DMS114 treated with DMSO at 0.1 percent for 48 hours (cell line): Measurements from ENCODE around the gene NELFB.

Experiments
- DNase-seq: peaks from one replicate; lab custom pipeline; 2025; ENCODE audit not compliant: unreplicated experiment; lab: John Stamatoyannopoulos, UW

The NELFB gene

GRCh38 chr9:137254624-137255447 is at the start of gene NELFB:
Gene NELFB (plus strand): TSS chr9:137255327.
- DNase-seq = peak; percentile 50

- DNase-seq = no peak
Observed at GRCh38 chr9:137206602-137207001, 48.5 kb upstream of the NELFB start.

- DNase-seq = no peak
Observed at GRCh38 chr9:137211532-137211931, 43.6 kb upstream of the NELFB start.

- DNase-seq = no peak
Observed at GRCh38 chr9:137212520-137212919, 42.6 kb upstream of the NELFB start.

- no peak for DNase-seq
Observed at GRCh38 chr9:137213160-137214060, 41.7 kb upstream of the NELFB start.

- DNase-seq = no peak
Observed at GRCh38 chr9:137214620-137215019, 40.5 kb upstream of the NELFB start.

- DNase-seq = no peak
Observed at GRCh38 chr9:137215196-137215986, 39.7 kb upstream of the NELFB start.

- DNase-seq = no peak
Observed at GRCh38 chr9:137216188-137216965, 38.8 kb upstream of the NELFB start.

- DNase-seq = no peak
Observed at GRCh38 chr9:137217276-137218211, 37.6 kb upstream of the NELFB start.

GRCh38 chr9:137218212-137218753 is 36.8 kb upstream of the NELFB start:
- no peak for DNase-seq

- no peak for DNase-seq
Observed at GRCh38 chr9:137218754-137219271, 36.3 kb upstream of the NELFB start.

- no peak for DNase-seq
Observed at GRCh38 chr9:137219757-137220316, 35.3 kb upstream of the NELFB start.

- DNase-seq = no peak
Observed at GRCh38 chr9:137220317-137221094, 34.6 kb upstream of the NELFB start.

- no peak for DNase-seq
Observed at GRCh38 chr9:137221095-137221505, 34.0 kb upstream of the NELFB start.

GRCh38 chr9:137221506-137222111 is 33.5 kb upstream of the NELFB start:
- no peak for DNase-seq

GRCh38 chr9:137222190-137223077 is 32.7 kb upstream of the NELFB start, which contains the start of gene RNF208:
Gene RNF208 (minus strand): TSS chr9:137222240. CDS start chr9:137221212, 1,028 bp downstream.
- DNase-seq = no peak
